Measurements from ENCODE around the gene HORMAD2.

Gene HORMAD2, protein sequence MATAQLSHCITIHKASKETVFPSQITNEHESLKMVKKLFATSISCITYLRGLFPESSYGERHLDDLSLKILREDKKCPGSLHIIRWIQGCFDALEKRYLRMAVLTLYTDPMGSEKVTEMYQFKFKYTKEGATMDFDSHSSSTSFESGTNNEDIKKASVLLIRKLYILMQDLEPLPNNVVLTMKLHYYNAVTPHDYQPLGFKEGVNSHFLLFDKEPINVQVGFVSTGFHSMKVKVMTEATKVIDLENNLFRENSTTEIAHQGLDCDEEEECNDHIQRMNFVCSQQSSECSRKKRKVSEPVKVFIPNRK

DNA sequence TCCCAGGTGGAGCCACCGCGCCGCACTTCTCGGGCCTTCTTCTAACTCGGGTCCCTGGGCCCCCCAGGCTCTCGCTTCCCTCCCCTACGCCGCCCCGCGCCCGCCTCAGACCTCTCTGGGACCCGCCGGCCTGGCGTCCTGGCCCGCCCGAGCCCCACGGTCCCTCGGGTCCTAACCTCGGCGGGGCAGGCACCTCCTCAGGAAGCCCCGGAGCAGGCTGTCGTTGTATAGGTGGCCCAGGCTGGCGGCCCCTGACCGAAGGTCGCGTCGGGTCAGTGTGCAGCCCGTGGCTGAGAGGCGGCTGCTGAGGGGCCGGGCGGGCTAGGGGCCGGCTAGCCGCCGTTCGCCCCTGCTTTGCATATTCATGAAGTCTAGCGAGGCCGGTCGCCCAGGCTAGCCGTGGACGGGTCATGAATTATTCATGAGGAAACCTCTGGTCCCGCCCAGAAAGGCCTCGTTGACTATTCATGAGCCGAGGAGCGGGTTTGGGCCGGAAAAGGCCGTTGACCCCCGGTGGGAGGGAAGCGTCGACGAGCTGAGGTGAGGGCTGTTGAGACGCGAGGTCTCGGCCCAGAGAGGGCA, at the start of gene HORMAD2:
Gene HORMAD2, plus strand, starts transcription at position 513 of the 582 bp plus-strand sequence. CDS start 13,489 bp downstream, outside the sequence.
- Histone ChIP-seq H3K79me2 (ENCODE audit: insufficient read depth, low read length) (no peaks in the 10 kb centered on the region), H3K27ac (ENCODE audit: low read length) (no peak within 1 kb of the TSS), H4K20me1 (ENCODE audit: insufficient read depth, low read length) (no peaks in the 10 kb centered on the region), H3K9me3 (ENCODE audit: insufficient read depth, low read length, severe bottlenecking) (no peaks in the 10 kb centered on the region), H2AFZ (ENCODE audit: low read depth, low read length) (no peak within 1 kb of the TSS), H3K4me2 (ENCODE audit: insufficient read depth, low read length) (no peak within 1 kb of the TSS), H3K27me3 (ENCODE audit: insufficient read depth, low read length, poor library complexity) (no peaks in the 10 kb centered on the region), H3K36me3 (ENCODE audit: insufficient read depth, low read length) (no peaks in the 10 kb centered on the region), H3K9ac (ENCODE audit: low read depth, low read length) (no peak within 1 kb of the TSS), H3K4me1 (ENCODE audit: insufficient read depth, low read length) (peaks cover 6% of the 10 kb centered on the region; the same call in 1 of the 2 replicates), H3K4me3 (ENCODE audit: low read depth in 1 of 2, low read length in 2 of 2) (no peak within 1 kb of the TSS)
- no peak for DNase-seq
- no peak for ATAC-seq (ENCODE audit: insufficient read depth, low read depth)
- TF ChIP-seq EZH2 (IDR thresholded peaks at IDR 0.05; ENCODE audit: borderline replicate concordance, low read depth, low read length, severe bottlenecking), result no peak
- TF ChIP-seq, protein P1, sequence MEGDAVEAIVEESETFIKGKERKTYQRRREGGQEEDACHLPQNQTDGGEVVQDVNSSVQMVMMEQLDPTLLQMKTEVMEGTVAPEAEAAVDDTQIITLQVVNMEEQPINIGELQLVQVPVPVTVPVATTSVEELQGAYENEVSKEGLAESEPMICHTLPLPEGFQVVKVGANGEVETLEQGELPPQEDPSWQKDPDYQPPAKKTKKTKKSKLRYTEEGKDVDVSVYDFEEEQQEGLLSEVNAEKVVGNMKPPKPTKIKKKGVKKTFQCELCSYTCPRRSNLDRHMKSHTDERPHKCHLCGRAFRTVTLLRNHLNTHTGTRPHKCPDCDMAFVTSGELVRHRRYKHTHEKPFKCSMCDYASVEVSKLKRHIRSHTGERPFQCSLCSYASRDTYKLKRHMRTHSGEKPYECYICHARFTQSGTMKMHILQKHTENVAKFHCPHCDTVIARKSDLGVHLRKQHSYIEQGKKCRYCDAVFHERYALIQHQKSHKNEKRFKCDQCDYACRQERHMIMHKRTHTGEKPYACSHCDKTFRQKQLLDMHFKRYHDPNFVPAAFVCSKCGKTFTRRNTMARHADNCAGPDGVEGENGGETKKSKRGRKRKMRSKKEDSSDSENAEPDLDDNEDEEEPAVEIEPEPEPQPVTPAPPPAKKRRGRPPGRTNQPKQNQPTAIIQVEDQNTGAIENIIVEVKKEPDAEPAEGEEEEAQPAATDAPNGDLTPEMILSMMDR (IDR thresholded peaks at IDR 0.05; ENCODE audit: borderline replicate concordance, extremely low read depth, low read length, poor library complexity, severe bottlenecking), result no peak

DNA sequence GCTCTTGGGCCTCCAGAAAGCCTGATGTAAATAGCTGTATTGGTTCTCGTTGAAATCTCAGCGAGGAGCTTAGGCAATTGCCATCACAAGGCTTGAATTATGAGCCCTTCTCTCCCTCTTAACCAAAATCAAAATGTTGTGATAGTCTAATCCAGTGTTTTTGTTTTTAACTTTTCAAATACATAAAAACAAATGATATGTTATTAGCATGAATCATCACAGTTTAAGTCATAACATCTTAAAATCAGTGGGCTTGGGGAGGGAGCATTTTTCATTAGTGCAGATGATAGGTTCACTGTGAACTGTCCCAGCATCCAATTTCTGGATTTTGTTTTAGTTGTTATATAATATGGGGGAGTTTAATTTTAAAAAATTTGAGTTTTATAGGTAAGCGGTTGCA, 48.9 kb upstream of the HORMAD2 start:
- no peaks in the 10 kb centered on the region for H4K20me1 ChIP-seq (ENCODE audit: insufficient read depth, low read length)
- ATAC-seq (ENCODE audit: insufficient read depth, low read depth) (no peak), DNase-seq (no peak)
- no peak overlapping the region for H3K27ac ChIP-seq (ENCODE audit: low read length)
- H3K36me3 ChIP-seq (ENCODE audit: insufficient read depth, low read length), result peaks cover 23% of the 10 kb centered on the region
- H3K4me1 ChIP-seq (ENCODE audit: insufficient read depth, low read length), result no peaks in the 10 kb centered on the region
- H3K79me2 ChIP-seq (ENCODE audit: insufficient read depth, low read length), result no peaks in the 10 kb centered on the region
- H3K9me3 ChIP-seq (ENCODE audit: insufficient read depth, low read length, severe bottlenecking), result no peaks in the 10 kb centered on the region
- H3K27me3 ChIP-seq (ENCODE audit: insufficient read depth, low read length, poor library complexity), result no peaks in the 10 kb centered on the region
- H3K4me3 ChIP-seq (ENCODE audit: low read depth in 1 of 2, low read length in 2 of 2), result no peak overlapping the region
- no peak overlapping the region for H2AFZ ChIP-seq (ENCODE audit: low read depth, low read length)
- no peak overlapping the region for H3K9ac ChIP-seq (ENCODE audit: low read depth, low read length)
- no peak for TF ChIP-seq EZH2 (IDR thresholded peaks at IDR 0.05; ENCODE audit: borderline replicate concordance, low read depth, low read length, severe bottlenecking)
- TF ChIP-seq, protein P1 (IDR thresholded peaks at IDR 0.05; ENCODE audit: borderline replicate concordance, extremely low read depth, low read length, poor library complexity, severe bottlenecking), result no peak
- H3K4me2 ChIP-seq (ENCODE audit: insufficient read depth, low read length), result no peak overlapping the region

DNA sequence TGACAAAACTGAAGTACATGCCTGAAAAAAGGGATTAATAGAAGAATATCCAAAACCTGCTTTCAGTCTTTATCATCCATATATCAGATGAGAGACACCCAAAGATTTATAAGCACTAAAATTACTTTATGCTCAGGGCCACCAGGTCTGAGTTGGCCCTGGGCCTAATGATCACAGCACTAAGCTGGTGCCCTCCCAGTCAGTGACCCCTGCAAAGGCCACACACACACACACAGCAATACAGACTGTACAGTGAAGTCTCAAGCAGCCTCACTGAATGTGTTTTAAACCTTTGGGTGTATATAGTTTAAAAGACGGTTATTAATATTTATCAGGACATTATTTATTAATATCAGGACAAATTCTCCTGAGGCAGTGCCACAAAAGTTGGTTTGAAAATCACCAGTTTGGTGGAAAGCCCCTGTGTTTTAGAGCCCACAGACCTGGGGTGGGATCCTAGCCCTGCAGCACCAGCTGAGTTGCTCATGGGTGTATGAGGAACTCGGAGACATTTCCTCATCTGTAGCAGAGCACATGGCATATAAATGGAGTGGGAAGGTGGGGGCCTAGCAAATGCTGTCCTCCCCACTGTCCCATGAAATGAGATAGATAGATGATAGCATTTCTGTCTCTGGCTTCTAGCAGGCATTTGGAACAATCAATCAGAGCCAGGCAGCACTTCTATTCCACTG, 48.4 kb upstream of the HORMAD2 start:
- no peaks in the 10 kb centered on the region for H3K9me3 ChIP-seq (ENCODE audit: insufficient read depth, low read length, severe bottlenecking)
- H3K27me3 ChIP-seq (ENCODE audit: insufficient read depth, low read length, poor library complexity), result no peaks in the 10 kb centered on the region
- no peak overlapping the region for H3K4me2 ChIP-seq (ENCODE audit: insufficient read depth, low read length)
- no peaks in the 10 kb centered on the region for H4K20me1 ChIP-seq (ENCODE audit: insufficient read depth, low read length)
- TF ChIP-seq, protein P1 (IDR thresholded peaks at IDR 0.05; ENCODE audit: borderline replicate concordance, extremely low read depth, low read length, poor library complexity, severe bottlenecking), result no peak
- TF ChIP-seq EZH2 (IDR thresholded peaks at IDR 0.05; ENCODE audit: borderline replicate concordance, low read depth, low read length, severe bottlenecking), result no peak
- H3K4me1 ChIP-seq (ENCODE audit: insufficient read depth, low read length), result no peaks in the 10 kb centered on the region
- H3K79me2 ChIP-seq (ENCODE audit: insufficient read depth, low read length), result no peaks in the 10 kb centered on the region
- no peak overlapping the region for H3K27ac ChIP-seq (ENCODE audit: low read length)
- DNase-seq (no peak), ATAC-seq (ENCODE audit: insufficient read depth, low read depth) (no peak)
- no peak overlapping the region for H2AFZ ChIP-seq (ENCODE audit: low read depth, low read length)
- H3K9ac ChIP-seq (ENCODE audit: low read depth, low read length), result no peak overlapping the region
- no peak overlapping the region for H3K4me3 ChIP-seq (ENCODE audit: low read depth in 1 of 2, low read length in 2 of 2)
- H3K36me3 ChIP-seq (ENCODE audit: insufficient read depth, low read length), result peaks cover 18% of the 10 kb centered on the region

Data from DND-41 (cell line).